ENCODE measurements around the gene SRPX2. TPM values are rescaled to one million over a fixed set of nuclear protein-coding genes. Genes with fewer than 3 reads are reported as not detected.

SRPX2 gene
- total and polyA plus RNA-seq, 2 of the 13 experiments (the other 11 are each of a cell fraction or from before 2014, with no cell fraction given): 1.5 to 6.7 TPM

DNA sequence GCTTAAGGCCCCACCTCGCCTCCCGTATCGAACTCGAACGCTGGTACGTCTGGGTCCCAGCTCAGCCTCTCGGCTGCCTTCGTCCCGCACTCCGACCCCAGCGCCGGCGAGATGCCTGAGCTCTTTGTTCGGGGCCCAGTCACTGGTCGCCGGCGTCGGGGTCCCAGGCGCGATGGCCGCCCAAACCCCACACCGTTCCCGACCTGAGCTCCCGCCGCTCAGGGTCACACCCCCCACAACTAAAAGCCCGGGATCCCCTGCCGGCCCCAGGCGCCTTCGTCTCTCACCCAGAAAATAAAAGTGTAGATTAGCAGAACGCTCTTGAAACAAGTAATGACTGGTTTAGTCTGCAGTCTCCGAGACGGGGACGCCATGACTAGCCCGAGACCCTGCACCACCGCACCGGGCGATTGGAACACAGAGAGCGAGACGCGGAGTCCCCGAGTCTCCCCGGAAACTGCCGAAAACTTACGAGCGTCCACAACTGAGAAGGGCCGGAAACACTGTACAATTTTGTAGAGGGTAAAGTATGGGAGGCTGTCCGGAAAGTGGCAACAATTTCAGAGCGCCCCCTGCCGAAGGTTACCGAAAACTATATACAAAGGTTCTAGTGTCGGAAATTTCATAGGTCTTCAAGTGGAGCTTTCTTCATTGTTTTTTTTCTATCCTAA is 7.5 kb upstream of the SRPX2 start, which contains the start of gene TSPAN6 (continued):
- TF ChIP-seq, protein P1, sequence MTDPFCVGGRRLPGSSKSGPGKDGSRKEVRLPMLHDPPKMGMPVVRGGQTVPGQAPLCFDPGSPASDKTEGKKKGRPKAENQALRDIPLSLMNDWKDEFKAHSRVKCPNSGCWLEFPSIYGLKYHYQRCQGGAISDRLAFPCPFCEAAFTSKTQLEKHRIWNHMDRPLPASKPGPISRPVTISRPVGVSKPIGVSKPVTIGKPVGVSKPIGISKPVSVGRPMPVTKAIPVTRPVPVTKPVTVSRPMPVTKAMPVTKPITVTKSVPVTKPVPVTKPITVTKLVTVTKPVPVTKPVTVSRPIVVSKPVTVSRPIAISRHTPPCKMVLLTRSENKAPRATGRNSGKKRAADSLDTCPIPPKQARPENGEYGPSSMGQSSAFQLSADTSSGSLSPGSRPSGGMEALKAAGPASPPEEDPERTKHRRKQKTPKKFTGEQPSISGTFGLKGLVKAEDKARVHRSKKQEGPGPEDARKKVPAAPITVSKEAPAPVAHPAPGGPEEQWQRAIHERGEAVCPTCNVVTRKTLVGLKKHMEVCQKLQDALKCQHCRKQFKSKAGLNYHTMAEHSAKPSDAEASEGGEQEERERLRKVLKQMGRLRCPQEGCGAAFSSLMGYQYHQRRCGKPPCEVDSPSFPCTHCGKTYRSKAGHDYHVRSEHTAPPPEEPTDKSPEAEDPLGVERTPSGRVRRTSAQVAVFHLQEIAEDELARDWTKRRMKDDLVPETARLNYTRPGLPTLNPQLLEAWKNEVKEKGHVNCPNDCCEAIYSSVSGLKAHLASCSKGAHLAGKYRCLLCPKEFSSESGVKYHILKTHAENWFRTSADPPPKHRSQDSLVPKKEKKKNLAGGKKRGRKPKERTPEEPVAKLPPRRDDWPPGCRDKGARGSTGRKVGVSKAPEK (CRISPR knock-in tag; IDR thresholded peaks at IDR 0.05; ENCODE audit: borderline replicate concordance): no peak
- TF ChIP-seq KDM5A (IDR thresholded peaks at IDR 0.05; ENCODE audit: borderline replicate concordance, low read length) (no peak), RBM39 (IDR thresholded peaks at IDR 0.05; ENCODE audit: low read depth, low read length, poor library complexity, severe bottlenecking) (peak; percentile 35), ZFP36L2 (CRISPR knock-in tag; IDR thresholded peaks at IDR 0.05) (no peak), ZNF777 (CRISPR knock-in tag; IDR thresholded peaks at IDR 0.05) (peak; percentile 62), ZNF556 (CRISPR knock-in tag; IDR thresholded peaks at IDR 0.05; ENCODE audit: borderline replicate concordance) (no peak), NFATC3 (CRISPR knock-in tag; IDR thresholded peaks at IDR 0.05) (no peak), ZBTB38 (CRISPR knock-in tag; IDR thresholded peaks at IDR 0.05) (no peak), NFKBIZ (CRISPR knock-in tag; IDR thresholded peaks at IDR 0.05) (no peak), KDM4B (CRISPR knock-in tag; IDR thresholded peaks at IDR 0.05) (no peak), MYC (CRISPR knock-in tag; IDR thresholded peaks at IDR 0.05; ENCODE audit: borderline replicate concordance) (no peak), ZNF878 (CRISPR knock-in tag; IDR thresholded peaks at IDR 0.05) (no peak), TCF12 (IDR thresholded peaks at IDR 0.05) (no peak), TCF12 (CRISPR knock-in tag; IDR thresholded peaks at IDR 0.05) (no peak), TCF7L2 (IDR thresholded peaks at IDR 0.05; ENCODE audit: low read depth, low read length) (no peak), SMAD9 (CRISPR knock-in tag; IDR thresholded peaks at IDR 0.05) (no peak), SOX13 (IDR thresholded peaks at IDR 0.05) (no peak), SOX13 (CRISPR knock-in tag; conservative IDR thresholded peaks at IDR 0.05 in 1 of 2, IDR thresholded peaks at IDR 0.05 in 1 of 2) (no peak), SOX6 (IDR thresholded peaks at IDR 0.05) (no peak), SOX6 (CRISPR knock-in tag; IDR thresholded peaks at IDR 0.05) (no peak), ZNF331 (CRISPR knock-in tag; IDR thresholded peaks at IDR 0.05) (no peak), ZNF501 (CRISPR knock-in tag; IDR thresholded peaks at IDR 0.05) (peak; percentile 39; the same call in 1 of the 2 replicates), JARID2 (CRISPR knock-in tag; IDR thresholded peaks at IDR 0.05; ENCODE audit: insufficient replicate concordance) (no peak), AGO2 (optimal IDR thresholded peaks at IDR 0.05; ENCODE audit: low read depth, low read length) (peak; percentile 83)
- TF ChIP-seq, protein P2, sequence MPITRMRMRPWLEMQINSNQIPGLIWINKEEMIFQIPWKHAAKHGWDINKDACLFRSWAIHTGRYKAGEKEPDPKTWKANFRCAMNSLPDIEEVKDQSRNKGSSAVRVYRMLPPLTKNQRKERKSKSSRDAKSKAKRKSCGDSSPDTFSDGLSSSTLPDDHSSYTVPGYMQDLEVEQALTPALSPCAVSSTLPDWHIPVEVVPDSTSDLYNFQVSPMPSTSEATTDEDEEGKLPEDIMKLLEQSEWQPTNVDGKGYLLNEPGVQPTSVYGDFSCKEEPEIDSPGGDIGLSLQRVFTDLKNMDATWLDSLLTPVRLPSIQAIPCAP (CRISPR knock-in tag; IDR thresholded peaks at IDR 0.05; ENCODE audit: low read depth): no peak
- TF ChIP-seq, protein P3, sequence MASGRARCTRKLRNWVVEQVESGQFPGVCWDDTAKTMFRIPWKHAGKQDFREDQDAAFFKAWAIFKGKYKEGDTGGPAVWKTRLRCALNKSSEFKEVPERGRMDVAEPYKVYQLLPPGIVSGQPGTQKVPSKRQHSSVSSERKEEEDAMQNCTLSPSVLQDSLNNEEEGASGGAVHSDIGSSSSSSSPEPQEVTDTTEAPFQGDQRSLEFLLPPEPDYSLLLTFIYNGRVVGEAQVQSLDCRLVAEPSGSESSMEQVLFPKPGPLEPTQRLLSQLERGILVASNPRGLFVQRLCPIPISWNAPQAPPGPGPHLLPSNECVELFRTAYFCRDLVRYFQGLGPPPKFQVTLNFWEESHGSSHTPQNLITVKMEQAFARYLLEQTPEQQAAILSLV (CRISPR knock-in tag; IDR thresholded peaks at IDR 0.05; ENCODE audit: borderline replicate concordance): 0 out of 2 replicates have a peak, but pooled peaks have one; percentile 33
- TF ChIP-seq, protein P4, sequence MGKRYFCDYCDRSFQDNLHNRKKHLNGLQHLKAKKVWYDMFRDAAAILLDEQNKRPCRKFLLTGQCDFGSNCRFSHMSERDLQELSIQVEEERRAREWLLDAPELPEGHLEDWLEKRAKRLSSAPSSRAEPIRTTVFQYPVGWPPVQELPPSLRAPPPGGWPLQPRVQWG (CRISPR knock-in tag; IDR thresholded peaks at IDR 0.05; ENCODE audit: borderline replicate concordance, low read depth): no peak
